OCI-LY1 (cell line): Measurements from ENCODE around the gene ZBTB16.

ENCODE experiments used
- H2AFZ ChIP-seq: fragments of 200-600 bp; sonication (generic), shearing (Covaris generic); 2 replicates; pipeline ENCODE4 v1.6.0; 2014; ENCODE audit warnings: antibody characterized with exemption, mild to moderate bottlenecking, low read length
- H3F3A ChIP-seq: fragments of 200-600 bp; sonication (generic), shearing (Covaris generic); 2 replicates; pipeline ENCODE4 v1.6.0; 2014; ENCODE audit warnings: mild to moderate bottlenecking, antibody characterized with exemption, low read length, moderate library complexity; ENCODE audit not compliant: insufficient read depth
- H3K27ac ChIP-seq: fragments of 200-600 bp; sonication (generic); 2 replicates; pipeline ENCODE4 v1.5.1; 2014; ENCODE audit warnings: low read length, mixed run types, mild to moderate bottlenecking, low read depth; ENCODE audit not compliant: poor library complexity, severe bottlenecking
- H3K27me3 ChIP-seq: fragments of 200-600 bp; sonication (generic); 2 replicates; pipeline ENCODE4 v1.6.0; 2014; ENCODE audit warnings: antibody characterized with exemption, mild to moderate bottlenecking, low read length, moderate library complexity; ENCODE audit not compliant: insufficient read depth
- H3K36me3 ChIP-seq: fragments of 200-600 bp; sonication (generic); 2 replicates; pipeline ENCODE4 v1.6.1; 2014; ENCODE audit warnings: mild to moderate bottlenecking, antibody characterized with exemption, low read length, moderate library complexity, mixed read lengths; ENCODE audit not compliant: insufficient read depth
- H3K4me1 ChIP-seq: fragments of 200-600 bp; sonication (generic); 2 replicates; pipeline ENCODE4 v1.5.1; 2014; ENCODE audit warnings: mild to moderate bottlenecking, low read length, moderate library complexity; ENCODE audit not compliant: insufficient read depth, severe bottlenecking
- H3K4me2 ChIP-seq: fragments of 200-600 bp; sonication (generic), shearing (Covaris generic); 2 replicates; pipeline ENCODE4 v1.6.1; 2014; ENCODE audit warnings: low read length
- H3K4me3 ChIP-seq: fragments of 200-600 bp; sonication (generic); 2 replicates; pipeline ENCODE4 v1.5.1; 2014; ENCODE audit warnings: low read length, low read depth, mild to moderate bottlenecking, mixed read lengths; ENCODE audit not compliant: poor library complexity, severe bottlenecking
- H3K79me2 ChIP-seq: fragments of 200-600 bp; shearing (Covaris generic); 2 replicates; pipeline ENCODE4 v1.6.1; 2016; ENCODE audit warnings: mixed run types, low read length, mixed read lengths; ENCODE audit not compliant: insufficient read depth
- H3K9ac ChIP-seq: fragments of 200-600 bp; sonication (generic), shearing (Covaris generic); 2 replicates; pipeline ENCODE4 v1.6.1; 2014; ENCODE audit warnings: mild to moderate bottlenecking, low read length, mixed read lengths
- H3K9me2 ChIP-seq: fragments of 200-600 bp; sonication (generic), shearing (Covaris generic); 2 replicates; pipeline ENCODE4 v1.6.1; 2014; ENCODE audit warnings: low read depth, mild to moderate bottlenecking, low read length, mixed read lengths
- H3K9me3 ChIP-seq: fragments of 200-600 bp; shearing (Covaris generic); 2 replicates; pipeline ENCODE4 v1.6.1; 2014; ENCODE audit warnings: low read length, mixed read lengths
- H4K20me1 ChIP-seq: fragments of 200-600 bp; sonication (generic), shearing (Covaris generic); 2 replicates; pipeline ENCODE4 v1.6.0; 2016; ENCODE audit warnings: mild to moderate bottlenecking, low read length; ENCODE audit not compliant: insufficient read depth
- EZH2 ChIP-seq: fragments of 200-600 bp; sonication (generic), shearing (Covaris generic); IDR thresholded peaks from 2 replicates; pipeline ENCODE4 v1.8.0; 2017; ENCODE audit warnings: borderline replicate concordance, mixed run types, mild to moderate bottlenecking, antibody characterized with exemption, low read length, moderate library complexity, mixed read lengths
- TF ChIP-seq, protein P1 (sequence below): fragments of 200-600 bp; sonication (generic), shearing (Covaris generic); IDR thresholded peaks from 2 replicates; pipeline ENCODE4 v1.5.1; 2017; ENCODE audit warnings: mild to moderate bottlenecking, antibody characterized with exemption, low read length, moderate library complexity, mixed read lengths

Gene ZBTB16

GRCh38 chr11:114297806-114298709 is 238.5 kb downstream of the ZBTB16 start:
- Histone ChIP-seq H3K9me3 (no peaks in the 10 kb centered on the region), H3K9ac (no peak overlapping the region), H3K79me2 (no peaks in the 10 kb centered on the region), H2AFZ (no peak overlapping the region), H3K4me2 (no peak overlapping the region), H3K4me3 (no peak overlapping the region), H3F3A (no peaks in the 10 kb centered on the region), H4K20me1 (no peaks in the 10 kb centered on the region), H3K27ac (no peak overlapping the region), H3K27me3 (no peaks in the 10 kb centered on the region), H3K9me2 (no peaks in the 10 kb centered on the region), H3K36me3 (no peaks in the 10 kb centered on the region), H3K4me1 (no peaks in the 10 kb centered on the region)
- TF ChIP-seq, protein P1, sequence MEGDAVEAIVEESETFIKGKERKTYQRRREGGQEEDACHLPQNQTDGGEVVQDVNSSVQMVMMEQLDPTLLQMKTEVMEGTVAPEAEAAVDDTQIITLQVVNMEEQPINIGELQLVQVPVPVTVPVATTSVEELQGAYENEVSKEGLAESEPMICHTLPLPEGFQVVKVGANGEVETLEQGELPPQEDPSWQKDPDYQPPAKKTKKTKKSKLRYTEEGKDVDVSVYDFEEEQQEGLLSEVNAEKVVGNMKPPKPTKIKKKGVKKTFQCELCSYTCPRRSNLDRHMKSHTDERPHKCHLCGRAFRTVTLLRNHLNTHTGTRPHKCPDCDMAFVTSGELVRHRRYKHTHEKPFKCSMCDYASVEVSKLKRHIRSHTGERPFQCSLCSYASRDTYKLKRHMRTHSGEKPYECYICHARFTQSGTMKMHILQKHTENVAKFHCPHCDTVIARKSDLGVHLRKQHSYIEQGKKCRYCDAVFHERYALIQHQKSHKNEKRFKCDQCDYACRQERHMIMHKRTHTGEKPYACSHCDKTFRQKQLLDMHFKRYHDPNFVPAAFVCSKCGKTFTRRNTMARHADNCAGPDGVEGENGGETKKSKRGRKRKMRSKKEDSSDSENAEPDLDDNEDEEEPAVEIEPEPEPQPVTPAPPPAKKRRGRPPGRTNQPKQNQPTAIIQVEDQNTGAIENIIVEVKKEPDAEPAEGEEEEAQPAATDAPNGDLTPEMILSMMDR: no peak
- no peak for TF ChIP-seq EZH2

GRCh38 chr11:114298710-114299109 is 239.2 kb downstream of the ZBTB16 start:
- Histone ChIP-seq H3K9ac (no peak overlapping the region), H2AFZ (no peak overlapping the region), H3K9me3 (no peaks in the 10 kb centered on the region), H3K27me3 (no peaks in the 10 kb centered on the region), H3K9me2 (no peaks in the 10 kb centered on the region), H4K20me1 (no peaks in the 10 kb centered on the region), H3K4me3 (no peak overlapping the region), H3F3A (no peaks in the 10 kb centered on the region), H3K36me3 (no peaks in the 10 kb centered on the region), H3K27ac (no peak overlapping the region), H3K4me2 (no peak overlapping the region), H3K79me2 (no peaks in the 10 kb centered on the region), H3K4me1 (no peaks in the 10 kb centered on the region)
- TF ChIP-seq, protein P1: no peak
- no peak for TF ChIP-seq EZH2
